HepG2 (cell line): ENCODE measurements around the gene SERPINA3. TPM values are rescaled to one million over a fixed set of nuclear protein-coding genes. Genes with fewer than 3 reads are reported as not detected.

ENCODE experiments used
- EEA1 ChIP-seq: sonication (generic); formaldehyde crosslinking; IDR thresholded peaks from 2 replicates; pipeline ENCODE4 v1.5.1; 2020; ENCODE audit warnings: mild to moderate bottlenecking, missing genetic modification reagents, borderline replicate concordance
- ELF3 ChIP-seq: IDR thresholded peaks from 2 replicates; pipeline ENCODE4 v1.6.1; 2016; ENCODE audit warnings: missing genetic modification reagents, missing compliant biosample characterization
- HOXA7 ChIP-seq: sonication (generic); formaldehyde crosslinking; IDR thresholded peaks from 2 replicates; pipeline ENCODE4 v1.8.1; 2022; ENCODE audit warnings: mild to moderate bottlenecking, missing genetic modification reagents, moderate library complexity
- KAT8 ChIP-seq: IDR thresholded peaks from 2 replicates; pipeline ENCODE4 v1.6.1; 2016; ENCODE audit warnings: missing genetic modification reagents, missing compliant biosample characterization
- PCBP2 ChIP-seq: fragments of 200-400 bp; formaldehyde crosslinking; optimal IDR thresholded peaks from 2 replicates; pipeline ENCODE3; 2018; ENCODE audit warnings: low read length, low read depth; ENCODE audit not compliant: poor library complexity, severe bottlenecking
- SNRNP70 ChIP-seq: fragments of 200-400 bp; formaldehyde crosslinking; IDR thresholded peaks from 2 replicates; pipeline ENCODE4 v1.6.1; 2017; ENCODE audit warnings: mild to moderate bottlenecking, low read depth, low read length, moderate library complexity
- SP4 ChIP-seq: sonication (generic); formaldehyde crosslinking; IDR thresholded peaks from 2 replicates; pipeline ENCODE4 v1.8.1; 2023; ENCODE audit warnings: mild to moderate bottlenecking, missing genetic modification reagents
- TBP ChIP-seq: sonication (generic); formaldehyde crosslinking; IDR thresholded peaks from 2 replicates; pipeline ENCODE4 v1.5.0; 2020; ENCODE audit warnings: missing genetic modification reagents
- XRCC5 ChIP-seq: fragments of 200-400 bp; formaldehyde crosslinking; optimal IDR thresholded peaks from 2 replicates; pipeline ENCODE3; 2017; ENCODE audit warnings: mild to moderate bottlenecking, low read length
- YEATS2 ChIP-seq: sonication (generic); formaldehyde crosslinking; IDR thresholded peaks from 2 replicates; pipeline ENCODE4 v1.4.0; 2020; ENCODE audit warnings: missing genetic modification reagents, borderline replicate concordance
- ZEB1 ChIP-seq: IDR thresholded peaks from 2 replicates; pipeline ENCODE4 v1.6.1; 2012; ENCODE audit warnings: mild to moderate bottlenecking, low read depth, inconsistent platforms; ENCODE audit not compliant: insufficient replicate concordance
- ZFP36L2 ChIP-seq: sonication (generic); formaldehyde crosslinking; IDR thresholded peaks from 2 replicates; pipeline ENCODE4 v1.4.0; 2020; ENCODE audit warnings: missing genetic modification reagents
- ZNF256 ChIP-seq: sonication (generic); formaldehyde crosslinking; conservative IDR thresholded peaks from 2 replicates; pipeline ENCODE4 v1.4.0; 2020; ENCODE audit warnings: missing genetic modification reagents
- ZNF326 ChIP-seq: sonication (generic); formaldehyde crosslinking; IDR thresholded peaks from 2 replicates; pipeline ENCODE4 v1.4.0; 2020; ENCODE audit warnings: missing genetic modification reagents, borderline replicate concordance
- ZNF746 ChIP-seq: sonication (generic); formaldehyde crosslinking; IDR thresholded peaks from 2 replicates; pipeline ENCODE4 v1.8.0; 2022; ENCODE audit warnings: mild to moderate bottlenecking, missing genetic modification reagents
- ZNF775 ChIP-seq: sonication (generic); formaldehyde crosslinking; IDR thresholded peaks from 2 replicates; pipeline ENCODE4 v1.4.0; 2020; ENCODE audit warnings: missing genetic modification reagents, mild to moderate bottlenecking, moderate library complexity, borderline replicate concordance
- ZNF850 ChIP-seq: sonication (generic); formaldehyde crosslinking; conservative IDR thresholded peaks from 2 replicates; pipeline ENCODE4 v1.9.0; 2021; ENCODE audit warnings: mild to moderate bottlenecking, missing genetic modification reagents
- polyA plus RNA-seq, 8 experiments: library from polyadenylated mRNA; depleted of rRNA in 3 of 8; stranded (reverse) in 7 of 8; unstranded in 1 of 8; fragments of >200 nt; fragmentation: Illumina TruSeq in 4 of 8; extraction: Trizol in 4 of 8; gene quantifications; 2 replicates each; pipeline versions ENCODE4 v1.2.1 to v1.2.3, GENCODE V29; 2011 to 2016; ENCODE audit warnings: low read depth in 4 of 8, missing spikeins in 1 of 8, mixed read lengths in 1 of 8; ENCODE audit not compliant: insufficient read depth in 1 of 8
- total RNA-seq, 5 experiments: library from RNA; depleted of rRNA; stranded (reverse); fragments of >200 nt; fragmentation: Illumina TruSeq; extraction: Trizol; gene quantifications; 2 replicates each; pipeline ENCODE4 v1.2.3, GENCODE V29; 2016; ENCODE audit warnings: low read depth in 1 of 5
- TF ChIP-seq, protein P1 (sequence below): sonication (generic); formaldehyde crosslinking; IDR thresholded peaks from 2 replicates; pipeline ENCODE4 v1.5.0; 2020; ENCODE audit warnings: mild to moderate bottlenecking, missing genetic modification reagents, moderate library complexity
- TF ChIP-seq, protein P2 (sequence below): sonication (generic); formaldehyde crosslinking; IDR thresholded peaks from 2 replicates; pipeline ENCODE4 v1.8.0; 2022; ENCODE audit warnings: missing genetic modification reagents, mild to moderate bottlenecking, moderate library complexity, borderline replicate concordance
- TF ChIP-seq, protein P3 (sequence below): IDR thresholded peaks from 2 replicates; pipeline ENCODE4 v1.6.1; 2016; ENCODE audit warnings: low read depth, control low read depth
- TF ChIP-seq, protein P4 (sequence below): IDR thresholded peaks from 2 replicates; pipeline ENCODE4 v1.6.1; 2016
- TF ChIP-seq, protein P5 (sequence below): sonication (generic); formaldehyde crosslinking; IDR thresholded peaks from 2 replicates; pipeline ENCODE4 v1.5.0; 2020; ENCODE audit warnings: mild to moderate bottlenecking, missing genetic modification reagents, borderline replicate concordance

The SERPINA3 gene
- total and polyA plus RNA-seq, 2 of the 13 experiments (the other 11 are each of a cell fraction or from before 2014, with no cell fraction given): 825 to 2,200 TPM

DNA sequence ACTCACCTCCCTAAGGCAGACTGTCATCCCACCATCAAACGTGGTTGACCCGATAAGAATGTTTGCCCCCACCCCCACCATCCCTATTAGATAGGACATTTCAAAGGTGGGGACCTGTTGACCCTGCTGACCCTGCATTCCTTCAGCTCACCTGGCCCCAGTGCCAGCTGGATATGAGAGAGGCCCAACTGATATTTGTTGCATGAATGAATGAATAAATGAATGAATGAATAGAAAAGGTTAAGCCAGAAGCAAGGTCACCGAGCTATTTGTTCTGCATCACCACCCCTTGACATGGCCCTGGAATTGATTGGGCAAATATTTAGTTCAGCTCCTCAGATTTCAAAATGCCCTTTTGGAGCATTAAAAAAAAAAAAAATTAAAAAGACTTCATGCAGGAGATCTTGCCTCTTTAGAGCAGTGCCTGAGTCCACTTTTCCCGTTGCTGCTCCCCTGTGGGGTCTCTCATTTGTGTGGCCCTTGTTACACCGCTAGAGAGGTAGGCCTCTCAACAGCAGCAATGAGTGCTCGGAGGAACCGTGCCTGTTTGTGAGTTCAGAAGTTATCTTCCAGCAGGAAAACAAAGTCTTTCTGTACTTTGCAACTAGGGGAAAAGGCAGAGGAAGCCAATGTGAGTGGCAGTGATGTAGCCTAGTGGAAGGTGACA lies 39.4 kb upstream of the SERPINA3 start (continued):
- TF ChIP-seq ZNF256 (CRISPR knock-in tag) (0 out of 2 replicates have a peak, but pooled peaks have one; percentile 6), ZNF850 (no peak), TBP (CRISPR knock-in tag) (no peak), XRCC5 (no peak), HOXA7 (CRISPR knock-in tag) (no peak), ZNF775 (CRISPR knock-in tag) (no peak), YEATS2 (peak; percentile 22; the same call in 1 of the 2 replicates), SNRNP70 (no peak), ELF3 (peak; percentile 62; the same call in 1 of the 2 replicates), SP4 (CRISPR knock-in tag) (peak; percentile 52; the same call in 1 of the 2 replicates), EEA1 (CRISPR knock-in tag) (no peak), ZNF326 (CRISPR knock-in tag) (no peak; the same call in 1 of the 2 replicates), ZFP36L2 (CRISPR knock-in tag) (no peak), ZNF746 (CRISPR knock-in tag) (peak; percentile 94), PCBP2 (no peak), ZEB1 (peak; percentile 99), KAT8 (CRISPR knock-in tag) (peak; percentile 31; the same call in 1 of the 2 replicates)
- TF ChIP-seq, protein P1, sequence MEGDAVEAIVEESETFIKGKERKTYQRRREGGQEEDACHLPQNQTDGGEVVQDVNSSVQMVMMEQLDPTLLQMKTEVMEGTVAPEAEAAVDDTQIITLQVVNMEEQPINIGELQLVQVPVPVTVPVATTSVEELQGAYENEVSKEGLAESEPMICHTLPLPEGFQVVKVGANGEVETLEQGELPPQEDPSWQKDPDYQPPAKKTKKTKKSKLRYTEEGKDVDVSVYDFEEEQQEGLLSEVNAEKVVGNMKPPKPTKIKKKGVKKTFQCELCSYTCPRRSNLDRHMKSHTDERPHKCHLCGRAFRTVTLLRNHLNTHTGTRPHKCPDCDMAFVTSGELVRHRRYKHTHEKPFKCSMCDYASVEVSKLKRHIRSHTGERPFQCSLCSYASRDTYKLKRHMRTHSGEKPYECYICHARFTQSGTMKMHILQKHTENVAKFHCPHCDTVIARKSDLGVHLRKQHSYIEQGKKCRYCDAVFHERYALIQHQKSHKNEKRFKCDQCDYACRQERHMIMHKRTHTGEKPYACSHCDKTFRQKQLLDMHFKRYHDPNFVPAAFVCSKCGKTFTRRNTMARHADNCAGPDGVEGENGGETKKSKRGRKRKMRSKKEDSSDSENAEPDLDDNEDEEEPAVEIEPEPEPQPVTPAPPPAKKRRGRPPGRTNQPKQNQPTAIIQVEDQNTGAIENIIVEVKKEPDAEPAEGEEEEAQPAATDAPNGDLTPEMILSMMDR: peak; percentile 44
- TF ChIP-seq, protein P2, sequence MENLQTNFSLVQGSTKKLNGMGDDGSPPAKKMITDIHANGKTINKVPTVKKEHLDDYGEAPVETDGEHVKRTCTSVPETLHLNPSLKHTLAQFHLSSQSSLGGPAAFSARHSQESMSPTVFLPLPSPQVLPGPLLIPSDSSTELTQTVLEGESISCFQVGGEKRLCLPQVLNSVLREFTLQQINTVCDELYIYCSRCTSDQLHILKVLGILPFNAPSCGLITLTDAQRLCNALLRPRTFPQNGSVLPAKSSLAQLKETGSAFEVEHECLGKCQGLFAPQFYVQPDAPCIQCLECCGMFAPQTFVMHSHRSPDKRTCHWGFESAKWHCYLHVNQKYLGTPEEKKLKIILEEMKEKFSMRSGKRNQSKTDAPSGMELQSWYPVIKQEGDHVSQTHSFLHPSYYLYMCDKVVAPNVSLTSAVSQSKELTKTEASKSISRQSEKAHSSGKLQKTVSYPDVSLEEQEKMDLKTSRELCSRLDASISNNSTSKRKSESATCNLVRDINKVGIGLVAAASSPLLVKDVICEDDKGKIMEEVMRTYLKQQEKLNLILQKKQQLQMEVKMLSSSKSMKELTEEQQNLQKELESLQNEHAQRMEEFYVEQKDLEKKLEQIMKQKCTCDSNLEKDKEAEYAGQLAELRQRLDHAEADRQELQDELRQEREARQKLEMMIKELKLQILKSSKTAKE (CRISPR knock-in tag): peak; percentile 47; the same call in 1 of the 2 replicates
- TF ChIP-seq, protein P3, sequence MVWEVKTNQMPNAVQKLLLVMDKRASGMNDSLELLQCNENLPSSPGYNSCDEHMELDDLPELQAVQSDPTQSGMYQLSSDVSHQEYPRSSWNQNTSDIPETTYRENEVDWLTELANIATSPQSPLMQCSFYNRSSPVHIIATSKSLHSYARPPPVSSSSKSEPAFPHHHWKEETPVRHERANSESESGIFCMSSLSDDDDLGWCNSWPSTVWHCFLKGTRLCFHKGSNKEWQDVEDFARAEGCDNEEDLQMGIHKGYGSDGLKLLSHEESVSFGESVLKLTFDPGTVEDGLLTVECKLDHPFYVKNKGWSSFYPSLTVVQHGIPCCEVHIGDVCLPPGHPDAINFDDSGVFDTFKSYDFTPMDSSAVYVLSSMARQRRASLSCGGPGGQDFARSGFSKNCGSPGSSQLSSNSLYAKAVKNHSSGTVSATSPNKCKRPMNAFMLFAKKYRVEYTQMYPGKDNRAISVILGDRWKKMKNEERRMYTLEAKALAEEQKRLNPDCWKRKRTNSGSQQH: peak; percentile 78
- TF ChIP-seq, protein P4, sequence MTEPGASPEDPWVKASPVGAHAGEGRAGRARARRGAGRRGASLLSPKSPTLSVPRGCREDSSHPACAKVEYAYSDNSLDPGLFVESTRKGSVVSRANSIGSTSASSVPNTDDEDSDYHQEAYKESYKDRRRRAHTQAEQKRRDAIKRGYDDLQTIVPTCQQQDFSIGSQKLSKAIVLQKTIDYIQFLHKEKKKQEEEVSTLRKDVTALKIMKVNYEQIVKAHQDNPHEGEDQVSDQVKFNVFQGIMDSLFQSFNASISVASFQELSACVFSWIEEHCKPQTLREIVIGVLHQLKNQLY (CRISPR knock-in tag): peak; percentile 82; the same call in 1 of the 2 replicates
- TF ChIP-seq, protein P5, sequence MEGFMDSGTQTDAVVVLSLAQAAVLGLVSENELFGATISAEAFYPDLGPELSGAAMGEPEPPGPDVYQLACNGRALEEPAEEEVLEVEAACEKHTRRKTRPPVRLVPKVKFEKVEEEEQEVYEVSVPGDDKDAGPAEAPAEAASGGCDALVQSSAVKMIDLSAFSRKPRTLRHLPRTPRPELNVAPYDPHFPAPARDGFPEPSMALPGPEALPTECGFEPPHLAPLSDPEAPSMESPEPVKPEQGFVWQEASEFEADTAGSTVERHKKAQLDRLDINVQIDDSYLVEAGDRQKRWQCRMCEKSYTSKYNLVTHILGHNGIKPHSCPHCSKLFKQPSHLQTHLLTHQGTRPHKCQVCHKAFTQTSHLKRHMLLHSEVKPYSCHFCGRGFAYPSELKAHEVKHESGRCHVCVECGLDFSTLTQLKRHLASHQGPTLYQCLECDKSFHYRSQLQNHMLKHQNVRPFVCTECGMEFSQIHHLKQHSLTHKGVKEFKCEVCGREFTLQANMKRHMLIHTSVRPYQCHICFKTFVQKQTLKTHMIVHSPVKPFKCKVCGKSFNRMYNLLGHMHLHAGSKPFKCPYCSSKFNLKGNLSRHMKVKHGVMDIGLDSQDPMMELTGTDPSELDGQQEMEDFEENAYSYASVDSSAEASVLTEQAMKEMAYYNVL: peak; percentile 98
